ENCODE results near the gene CLASP1. TPM values are rescaled to one million over a fixed set of nuclear protein-coding genes. Genes with fewer than 3 reads are reported as not detected.

Gene CLASP1
- total and polyA plus RNA-seq, 4 donors, result 7.5 to 50.0 (median 21.9) TPM

DNA sequence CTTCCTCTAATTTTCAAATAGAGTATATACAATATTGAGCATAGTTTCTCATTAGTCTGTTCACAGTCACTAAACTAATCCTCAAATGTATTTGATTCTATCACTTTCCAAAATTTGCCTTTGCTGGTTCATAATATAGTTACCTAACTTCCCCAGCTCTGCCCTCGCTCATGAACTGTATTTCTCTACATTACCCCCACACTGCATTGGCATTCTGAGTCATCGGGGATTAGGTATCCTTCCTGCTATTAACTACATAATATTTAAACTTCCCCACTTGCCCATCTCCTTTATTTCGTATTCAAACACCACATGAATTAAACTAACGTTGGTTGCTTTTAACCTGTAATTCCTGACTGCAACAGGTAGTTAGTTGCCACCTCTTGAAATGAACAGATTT is 14.8 kb upstream of the CLASP1 start:
- no peak overlapping the region for H3K27ac ChIP-seq (ENCODE audit: low read depth in 1 of 2, low read length in 2 of 2)
- no peaks in the 10 kb centered on the region for H3K36me3 ChIP-seq (ENCODE audit: control insufficient read depth in 4 of 4, insufficient read depth in 3 of 4, low read depth in 1 of 4, low read length in 3 of 4)
- H3K27me3 ChIP-seq (ENCODE audit: control insufficient read depth in 4 of 4, insufficient read depth in 4 of 4, low read length in 3 of 4), result no peaks in the 10 kb centered on the region
- H3K4me3 ChIP-seq (ENCODE audit: low read depth in 1 of 3, low read length in 3 of 3), result no peak overlapping the region
- WGBS, result 91% methylated on average over 4 of the region's 4 CpGs
- TF ChIP-seq GABPA (IDR thresholded peaks at IDR 0.05 in 1 of 2, conservative IDR thresholded peaks at IDR 0.05 in 1 of 2) (no peak), HNF4G (IDR thresholded peaks at IDR 0.05) (no peak), RXRA (IDR thresholded peaks at IDR 0.05) (no peak)
- TF ChIP-seq, protein P1, sequence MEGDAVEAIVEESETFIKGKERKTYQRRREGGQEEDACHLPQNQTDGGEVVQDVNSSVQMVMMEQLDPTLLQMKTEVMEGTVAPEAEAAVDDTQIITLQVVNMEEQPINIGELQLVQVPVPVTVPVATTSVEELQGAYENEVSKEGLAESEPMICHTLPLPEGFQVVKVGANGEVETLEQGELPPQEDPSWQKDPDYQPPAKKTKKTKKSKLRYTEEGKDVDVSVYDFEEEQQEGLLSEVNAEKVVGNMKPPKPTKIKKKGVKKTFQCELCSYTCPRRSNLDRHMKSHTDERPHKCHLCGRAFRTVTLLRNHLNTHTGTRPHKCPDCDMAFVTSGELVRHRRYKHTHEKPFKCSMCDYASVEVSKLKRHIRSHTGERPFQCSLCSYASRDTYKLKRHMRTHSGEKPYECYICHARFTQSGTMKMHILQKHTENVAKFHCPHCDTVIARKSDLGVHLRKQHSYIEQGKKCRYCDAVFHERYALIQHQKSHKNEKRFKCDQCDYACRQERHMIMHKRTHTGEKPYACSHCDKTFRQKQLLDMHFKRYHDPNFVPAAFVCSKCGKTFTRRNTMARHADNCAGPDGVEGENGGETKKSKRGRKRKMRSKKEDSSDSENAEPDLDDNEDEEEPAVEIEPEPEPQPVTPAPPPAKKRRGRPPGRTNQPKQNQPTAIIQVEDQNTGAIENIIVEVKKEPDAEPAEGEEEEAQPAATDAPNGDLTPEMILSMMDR (IDR thresholded peaks at IDR 0.05; ENCODE audit: low read depth, low read length, missing input control), result no peak
- H3K9ac ChIP-seq (ENCODE audit: low read depth in 1 of 2, low read length in 2 of 2), result no peak overlapping the region
- no peak for DNase-seq (ENCODE audit: low spot score)
- no peaks in the 10 kb centered on the region for H3K4me1 ChIP-seq (ENCODE audit: control insufficient read depth in 4 of 4, insufficient read depth in 4 of 4, low read length in 3 of 4)
- no peaks in the 10 kb centered on the region for H3K9me3 ChIP-seq (ENCODE audit: control insufficient read depth in 4 of 4, low read length in 3 of 4)

DNA sequence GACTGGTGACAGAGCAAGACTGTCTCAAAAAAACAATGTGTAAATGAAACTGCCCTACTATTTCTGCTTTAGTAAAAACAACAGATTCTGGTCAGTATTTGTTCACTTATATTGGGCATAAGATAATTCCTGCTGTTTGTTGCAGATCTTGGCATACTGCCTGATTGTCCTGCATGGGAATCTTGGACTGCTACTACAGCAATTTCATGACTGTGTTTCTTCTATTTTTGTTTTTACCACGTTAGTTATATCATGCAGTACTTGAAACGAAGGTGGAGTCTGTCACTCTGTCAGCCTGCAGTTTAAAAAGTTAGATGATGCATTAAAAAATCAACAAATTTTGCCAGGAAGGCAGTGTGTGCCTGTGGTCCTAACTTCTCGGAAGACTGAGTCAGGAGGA is 14.2 kb upstream of the CLASP1 start:
- Histone ChIP-seq H3K27ac (ENCODE audit: low read depth in 1 of 2, low read length in 2 of 2) (no peak overlapping the region), H3K9ac (ENCODE audit: low read depth in 1 of 2, low read length in 2 of 2) (no peak overlapping the region), H3K4me3 (ENCODE audit: low read depth in 1 of 3, low read length in 3 of 3) (no peak overlapping the region), H3K36me3 (ENCODE audit: control insufficient read depth in 4 of 4, insufficient read depth in 3 of 4, low read depth in 1 of 4, low read length in 3 of 4) (no peaks in the 10 kb centered on the region), H3K27me3 (ENCODE audit: control insufficient read depth in 4 of 4, insufficient read depth in 4 of 4, low read length in 3 of 4) (no peaks in the 10 kb centered on the region), H3K9me3 (ENCODE audit: control insufficient read depth in 4 of 4, low read length in 3 of 4) (no peaks in the 10 kb centered on the region), H3K4me1 (ENCODE audit: control insufficient read depth in 4 of 4, insufficient read depth in 4 of 4, low read length in 3 of 4) (no peaks in the 10 kb centered on the region)
- no peak for DNase-seq (ENCODE audit: low spot score)
- no peak for TF ChIP-seq EGR1 (IDR thresholded peaks at IDR 0.05; ENCODE audit: low read depth in 2 of 2)
- TF ChIP-seq, protein P1 (IDR thresholded peaks at IDR 0.05; ENCODE audit: low read depth, low read length, missing input control), result no peak
- TF ChIP-seq, protein P2, sequence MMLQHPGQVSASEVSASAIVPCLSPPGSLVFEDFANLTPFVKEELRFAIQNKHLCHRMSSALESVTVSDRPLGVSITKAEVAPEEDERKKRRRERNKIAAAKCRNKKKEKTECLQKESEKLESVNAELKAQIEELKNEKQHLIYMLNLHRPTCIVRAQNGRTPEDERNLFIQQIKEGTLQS (IDR thresholded peaks at IDR 0.05), result no peak
- TF ChIP-seq, protein P3, sequence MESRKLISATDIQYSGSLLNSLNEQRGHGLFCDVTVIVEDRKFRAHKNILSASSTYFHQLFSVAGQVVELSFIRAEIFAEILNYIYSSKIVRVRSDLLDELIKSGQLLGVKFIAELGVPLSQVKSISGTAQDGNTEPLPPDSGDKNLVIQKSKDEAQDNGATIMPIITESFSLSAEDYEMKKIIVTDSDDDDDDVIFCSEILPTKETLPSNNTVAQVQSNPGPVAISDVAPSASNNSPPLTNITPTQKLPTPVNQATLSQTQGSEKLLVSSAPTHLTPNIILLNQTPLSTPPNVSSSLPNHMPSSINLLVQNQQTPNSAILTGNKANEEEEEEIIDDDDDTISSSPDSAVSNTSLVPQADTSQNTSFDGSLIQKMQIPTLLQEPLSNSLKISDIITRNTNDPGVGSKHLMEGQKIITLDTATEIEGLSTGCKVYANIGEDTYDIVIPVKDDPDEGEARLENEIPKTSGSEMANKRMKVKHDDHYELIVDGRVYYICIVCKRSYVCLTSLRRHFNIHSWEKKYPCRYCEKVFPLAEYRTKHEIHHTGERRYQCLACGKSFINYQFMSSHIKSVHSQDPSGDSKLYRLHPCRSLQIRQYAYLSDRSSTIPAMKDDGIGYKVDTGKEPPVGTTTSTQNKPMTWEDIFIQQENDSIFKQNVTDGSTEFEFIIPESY (IDR thresholded peaks at IDR 0.05), result no peak
- no peak for TF ChIP-seq GABPA (IDR thresholded peaks at IDR 0.05 in 1 of 2, conservative IDR thresholded peaks at IDR 0.05 in 1 of 2)
- TF ChIP-seq SP1 (IDR thresholded peaks at IDR 0.05), result no peak
- no peak for TF ChIP-seq HNF4A (conservative IDR thresholded peaks at IDR 0.05)
- TF ChIP-seq NR2F2 (IDR thresholded peaks at IDR 0.05), result no peak
- TF ChIP-seq, protein P4, sequence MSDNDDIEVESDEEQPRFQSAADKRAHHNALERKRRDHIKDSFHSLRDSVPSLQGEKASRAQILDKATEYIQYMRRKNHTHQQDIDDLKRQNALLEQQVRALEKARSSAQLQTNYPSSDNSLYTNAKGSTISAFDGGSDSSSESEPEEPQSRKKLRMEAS (IDR thresholded peaks at IDR 0.05), result no peak
- no peak for TF ChIP-seq HNF4G (IDR thresholded peaks at IDR 0.05)
- no peak for TF ChIP-seq RXRA (IDR thresholded peaks at IDR 0.05)
- no peak for TF ChIP-seq YY1 (IDR thresholded peaks at IDR 0.05)
- TF ChIP-seq TAF1 (conservative IDR thresholded peaks at IDR 0.05), result no peak
- TF ChIP-seq FOXA2 (IDR thresholded peaks at IDR 0.05), result no peak
- no peak for TF ChIP-seq RAD21 (IDR thresholded peaks at IDR 0.05)
- TF ChIP-seq FOXA1 (IDR thresholded peaks at IDR 0.05), result no peak
- TF ChIP-seq REST (IDR thresholded peaks at IDR 0.05), result no peak
- TF ChIP-seq JUND (IDR thresholded peaks at IDR 0.05), result no peak
- 70% methylated on average over 3 of the region's 3 CpGs for WGBS
